AG10803 (cell line): ENCODE measurements around the gene P3H2.

ENCODE experiments used
- DNase-seq: peaks from one replicate; pipeline ENCODE4 v3.0.0; 2010; ENCODE audit warnings: low read depth
- H3K4me3 ChIP-seq: 2 replicates; pipeline ENCODE4 v1.5.1; 2011; ENCODE audit warnings: mild to moderate bottlenecking, low read length, control low read depth
- TF ChIP-seq, protein P1 (sequence below): conservative IDR thresholded peaks from 2 replicates; pipeline ENCODE4 v1.5.1; 2011; ENCODE audit warnings: mild to moderate bottlenecking, low read length, control low read depth, inconsistent platforms

The P3H2 gene

DNA sequence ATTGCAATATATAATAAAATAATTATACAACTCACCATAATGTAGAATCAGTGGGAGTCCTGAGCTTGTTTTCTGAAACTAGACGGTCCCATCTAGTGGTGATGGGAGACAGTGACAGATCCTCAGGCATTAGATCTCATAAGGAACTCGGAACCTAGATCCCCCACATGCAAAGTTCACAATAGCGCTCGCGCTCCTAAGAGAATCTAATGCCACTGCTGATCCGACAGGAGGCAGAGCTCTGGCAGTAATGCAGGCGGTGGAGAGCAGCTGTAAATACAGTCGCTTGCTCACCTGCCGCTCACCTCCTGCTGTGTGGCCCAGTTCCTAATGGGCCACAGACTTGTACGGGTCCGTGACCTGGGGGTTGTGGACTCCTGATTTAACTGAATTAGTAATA, 87.8 kb downstream of the P3H2 start:
- H3K4me3 ChIP-seq: no peak overlapping the region
- no peak for DNase-seq
- TF ChIP-seq, protein P1, sequence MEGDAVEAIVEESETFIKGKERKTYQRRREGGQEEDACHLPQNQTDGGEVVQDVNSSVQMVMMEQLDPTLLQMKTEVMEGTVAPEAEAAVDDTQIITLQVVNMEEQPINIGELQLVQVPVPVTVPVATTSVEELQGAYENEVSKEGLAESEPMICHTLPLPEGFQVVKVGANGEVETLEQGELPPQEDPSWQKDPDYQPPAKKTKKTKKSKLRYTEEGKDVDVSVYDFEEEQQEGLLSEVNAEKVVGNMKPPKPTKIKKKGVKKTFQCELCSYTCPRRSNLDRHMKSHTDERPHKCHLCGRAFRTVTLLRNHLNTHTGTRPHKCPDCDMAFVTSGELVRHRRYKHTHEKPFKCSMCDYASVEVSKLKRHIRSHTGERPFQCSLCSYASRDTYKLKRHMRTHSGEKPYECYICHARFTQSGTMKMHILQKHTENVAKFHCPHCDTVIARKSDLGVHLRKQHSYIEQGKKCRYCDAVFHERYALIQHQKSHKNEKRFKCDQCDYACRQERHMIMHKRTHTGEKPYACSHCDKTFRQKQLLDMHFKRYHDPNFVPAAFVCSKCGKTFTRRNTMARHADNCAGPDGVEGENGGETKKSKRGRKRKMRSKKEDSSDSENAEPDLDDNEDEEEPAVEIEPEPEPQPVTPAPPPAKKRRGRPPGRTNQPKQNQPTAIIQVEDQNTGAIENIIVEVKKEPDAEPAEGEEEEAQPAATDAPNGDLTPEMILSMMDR: no peak

DNA sequence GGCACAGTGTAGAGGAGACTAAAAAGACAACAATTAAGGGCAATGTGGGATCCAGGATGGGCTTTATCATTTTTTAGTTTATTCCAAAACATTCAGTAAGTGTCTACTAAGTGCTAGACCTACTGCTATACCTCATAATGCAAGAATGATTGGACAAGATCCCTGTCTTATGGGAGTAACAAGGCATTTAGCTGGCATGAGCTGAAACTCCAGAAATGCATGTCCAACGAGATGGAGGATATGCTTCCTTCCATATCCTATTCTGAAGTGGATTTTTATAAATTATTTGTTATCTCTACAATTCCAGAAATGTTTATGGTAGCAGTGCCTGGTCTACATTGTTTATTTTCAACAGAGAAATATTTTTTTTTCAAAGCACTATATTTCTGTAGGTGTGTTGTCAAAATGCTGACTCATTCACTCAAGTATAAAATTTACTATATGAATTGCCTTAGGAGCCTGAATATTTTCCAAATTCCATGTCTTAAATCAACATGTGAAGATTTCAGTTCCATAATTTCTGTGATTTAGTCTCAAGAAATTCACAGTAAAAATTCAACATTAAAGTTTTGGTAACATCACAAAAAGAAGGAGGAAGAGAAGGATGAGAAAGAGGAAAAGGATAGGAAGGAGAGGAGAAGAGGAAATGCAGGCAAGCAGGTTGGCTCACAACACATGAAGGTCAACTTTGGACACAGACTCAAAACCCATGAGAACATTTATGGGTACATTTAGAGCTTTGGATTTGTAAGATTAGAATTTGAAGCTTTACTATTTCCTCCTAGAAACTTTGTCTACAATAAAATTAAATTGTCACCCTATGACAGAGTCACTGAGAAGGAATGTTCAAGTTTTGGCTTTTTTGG, 88.6 kb downstream of the P3H2 start:
- TF ChIP-seq, protein P1: no peak

DNA sequence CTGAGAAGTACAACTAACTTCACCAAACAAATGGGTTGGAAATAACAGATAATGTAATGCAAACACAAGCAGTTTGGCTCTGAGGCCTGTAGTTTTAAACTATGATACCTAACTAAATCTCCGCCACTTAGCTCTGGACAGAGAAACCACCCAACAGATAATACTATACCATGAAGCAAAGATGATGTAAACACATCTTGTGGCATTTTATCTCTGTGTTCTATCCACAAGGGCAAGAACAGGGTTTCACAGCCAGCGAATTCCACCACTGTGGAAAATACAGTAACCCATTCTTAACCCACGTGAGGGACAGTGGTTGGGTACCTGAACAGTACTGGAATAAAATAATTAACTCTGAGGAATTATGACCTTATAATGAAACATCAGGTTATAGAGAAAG, 93.6 kb downstream of the P3H2 start:
- TF ChIP-seq, protein P1: no peak
- no peak for DNase-seq
- H3K4me3 ChIP-seq: no peak overlapping the region

More for the DNA sequence above, 88.6 kb downstream of the P3H2 start:
- H3K4me3 ChIP-seq: no peak overlapping the region
- no peak for DNase-seq

DNA sequence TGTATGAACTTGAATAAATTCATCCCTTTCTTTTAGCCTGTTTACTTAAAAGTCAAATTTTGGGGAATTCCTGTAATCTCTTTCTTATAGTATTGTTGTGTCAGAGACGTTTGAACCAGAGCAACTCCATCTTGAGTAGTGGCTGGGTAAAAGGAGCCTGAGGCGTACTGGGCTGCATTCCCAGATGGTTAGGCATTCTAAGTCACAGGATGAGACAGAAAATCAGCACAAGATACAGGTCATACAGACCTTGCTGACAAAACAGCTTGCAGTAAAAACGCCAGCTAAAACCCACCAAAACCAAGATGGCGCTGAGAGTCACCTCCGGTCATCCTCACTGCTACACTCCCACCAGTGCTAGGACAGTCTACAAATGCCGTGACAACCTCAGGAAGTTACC, 94.5 kb downstream of the P3H2 start:
- no peak overlapping the region for H3K4me3 ChIP-seq
- no peak for DNase-seq
- TF ChIP-seq, protein P1: no peak

DNA sequence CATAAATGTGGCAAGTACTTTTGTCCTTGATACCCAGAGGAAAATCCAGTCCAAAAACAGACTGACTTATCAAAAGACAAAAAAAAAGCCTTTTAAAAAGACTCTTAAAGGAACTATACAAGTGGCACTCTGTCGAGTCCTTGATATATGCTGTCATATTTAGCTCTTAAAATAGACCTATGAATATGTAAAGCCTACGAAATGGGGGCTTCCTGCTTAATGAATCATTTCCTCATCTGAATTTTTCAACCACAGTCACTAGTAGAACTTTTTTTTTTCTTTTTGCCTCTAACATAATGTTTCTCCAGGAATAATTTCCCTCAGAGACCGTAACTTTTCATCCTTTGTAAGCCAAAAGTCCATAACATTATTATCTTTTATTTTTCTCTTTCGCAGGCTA, 95.8 kb downstream of the P3H2 start:
- H3K4me3 ChIP-seq: no peak overlapping the region
- TF ChIP-seq, protein P1: no peak
- DNase-seq: peak; percentile 35

DNA sequence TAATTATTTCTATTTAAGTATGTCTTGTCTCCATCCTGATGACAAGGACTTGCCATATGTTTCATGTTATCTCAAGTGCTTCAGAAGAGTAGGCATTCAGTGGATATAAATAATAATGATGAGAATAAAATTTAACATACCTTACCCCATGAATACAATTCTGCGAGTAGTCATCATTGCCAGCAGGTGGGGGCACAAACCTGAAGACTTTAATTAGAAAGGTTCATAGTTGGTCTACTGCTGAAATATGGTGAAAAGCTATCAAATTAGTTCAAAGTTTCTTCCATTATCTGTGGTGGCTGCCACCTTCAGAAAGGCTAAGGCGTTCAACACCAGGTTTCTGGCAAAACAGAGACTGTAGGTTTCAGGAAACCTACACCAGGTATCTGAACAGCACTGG, 100.9 kb downstream of the P3H2 start:
- TF ChIP-seq, protein P1: no peak
- no peak overlapping the region for H3K4me3 ChIP-seq
- no peak for DNase-seq

DNA sequence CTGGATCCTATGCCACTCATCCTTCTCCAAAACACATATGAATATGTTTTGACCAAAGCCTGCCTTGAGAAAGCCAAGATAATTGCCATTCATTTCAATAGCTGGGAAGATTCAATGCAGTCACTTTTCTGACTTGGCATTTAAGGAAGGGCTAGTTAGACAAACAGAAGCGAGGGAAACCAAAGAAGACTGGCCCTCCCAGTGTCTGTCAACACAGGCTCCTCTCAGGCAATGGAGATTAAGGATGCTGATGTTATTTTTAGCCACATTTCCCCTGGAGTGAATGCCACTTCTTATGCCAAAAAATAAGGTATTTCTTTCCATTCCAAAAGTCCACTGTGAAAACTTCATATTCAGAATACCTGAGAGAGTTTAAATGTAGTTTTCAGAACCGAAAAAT, 101.7 kb downstream of the P3H2 start:
- TF ChIP-seq, protein P1: no peak
- no peak for DNase-seq
- H3K4me3 ChIP-seq: no peak overlapping the region
